GM15510 (cell line): ENCODE data around the gene TRERF1.

Experiments
- POLR2A ChIP-seq: IDR thresholded peaks from 3 replicates; pipeline ENCODE4 v1.6.1; 2011; ENCODE audit warnings: borderline replicate concordance; ENCODE audit not compliant: insufficient read length; ENCODE audit errors: extremely low read depth

The TRERF1 gene

GRCh38 chr6:42452171-42453030, 675 bp upstream of the TRERF1 start:
- peak; percentile 67 for TF ChIP-seq POLR2A

- TF ChIP-seq POLR2A, result no peak
These were observed 1.0 kb downstream of the TRERF1 start for GRCh38 chr6:42450477-42451332.

GRCh38 chr6:42449917-42450476, 1.7 kb downstream of the TRERF1 start:
- no peak for TF ChIP-seq POLR2A

- TF ChIP-seq POLR2A, result no peak
These were observed 2.6 kb downstream of the TRERF1 start for GRCh38 chr6:42448927-42449659.

- TF ChIP-seq POLR2A, result no peak
These were observed 3.3 kb downstream of the TRERF1 start for GRCh38 chr6:42448391-42448790.

- no peak for TF ChIP-seq POLR2A
These were observed 4.7 kb downstream of the TRERF1 start for GRCh38 chr6:42446996-42447395.

- no peak for TF ChIP-seq POLR2A
These were observed 5.4 kb downstream of the TRERF1 start for GRCh38 chr6:42446370-42446769.

- TF ChIP-seq POLR2A, result no peak
These were observed 8.2 kb downstream of the TRERF1 start for GRCh38 chr6:42443312-42444060.

- TF ChIP-seq POLR2A, result no peak
These were observed 10.0 kb downstream of the TRERF1 start for GRCh38 chr6:42441697-42442081.

- no peak for TF ChIP-seq POLR2A
These were observed 10.7 kb downstream of the TRERF1 start for GRCh38 chr6:42440778-42441696.

GRCh38 chr6:42440027-42440426, 11.7 kb downstream of the TRERF1 start:
- TF ChIP-seq POLR2A, result no peak

GRCh38 chr6:42436825-42437224, 14.9 kb downstream of the TRERF1 start:
- no peak for TF ChIP-seq POLR2A

- no peak for TF ChIP-seq POLR2A
These were observed 17.5 kb downstream of the TRERF1 start for GRCh38 chr6:42434237-42434636.
